Esophagus muscularis mucosa (tissue), 4 donors: ENCODE results near the gene QKI. TPM values are rescaled to one million over a fixed set of nuclear protein-coding genes. Genes with fewer than 3 reads are reported as not detected.

ENCODE experiments used
- DNase-seq: peaks from one replicate; pipeline ENCODE4 v3.0.0-alpha.2; 2017; ENCODE audit errors: extremely low spot score
- H3K27ac ChIP-seq, 4 donors: fragments of 200-600 bp; sonication (generic); replicated peaks in 1 of 4; 1 replicate in 3 of 4; 2 replicates in 1 of 4; pipeline ENCODE4 v1.5.1; 2016 to 2019; ENCODE audit warnings: mild to moderate bottlenecking in 1 of 4
- H3K27me3 ChIP-seq, 4 donors: fragments of 200-600 bp; sonication (generic); one replicate each; pipeline versions ENCODE4 v1.5.1 to v1.6.0; 2016 to 2019
- H3K36me3 ChIP-seq, 4 donors: fragments of 200-600 bp; sonication (generic); one replicate each; pipeline ENCODE4 v1.5.1; 2016 to 2019
- H3K4me1 ChIP-seq, 4 donors: fragments of 200-600 bp; sonication (generic); one replicate each; pipeline ENCODE4 v1.5.1; 2016 to 2019
- H3K4me3 ChIP-seq, 4 donors: fragments of 200-600 bp; sonication (generic); 1 replicate in 2 of 4; 2 replicates in 2 of 4; pipeline ENCODE4 v1.5.1; 2016 to 2019; ENCODE audit warnings: mild to moderate bottlenecking in 4 of 4, moderate library complexity in 1 of 4
- H3K9me3 ChIP-seq, 4 donors: fragments of 200-600 bp; sonication (generic); 1 replicate in 3 of 4; 2 replicates in 1 of 4; pipeline ENCODE4 v1.5.1; 2016 to 2019
- CTCF ChIP-seq, 3 experiments: fragments of 200-600 bp in 2 of 3; fragments of 450-650 bp in 1 of 3; sonication (generic) in 2 of 3; IDR thresholded peaks; one replicate each; pipeline ENCODE4 v1.5.1; 2017 to 2019; ENCODE audit warnings: antibody characterized with exemption in 3 of 3, mild to moderate bottlenecking in 2 of 3, moderate library complexity in 1 of 3
- EP300 ChIP-seq: sonication (generic); formaldehyde crosslinking; IDR thresholded peaks from one replicate; pipeline ENCODE4 v1.6.1; 2017; ENCODE audit warnings: antibody characterized with exemption
- POLR2A ChIP-seq: fragments of 450-650 bp; IDR thresholded peaks from one replicate; pipeline ENCODE4 v1.6.1; 2017; ENCODE audit warnings: antibody characterized with exemption, moderate library complexity, mild to moderate bottlenecking, low read depth
- POLR2AphosphoS5 ChIP-seq, 2 donors: sonication (generic); formaldehyde crosslinking; IDR thresholded peaks; one replicate each; pipeline ENCODE4 v1.6.1; 2017; ENCODE audit warnings: antibody characterized with exemption in 2 of 2
- WGBS: methylation state at CpG from one replicate; pipeline ENCODE4 v1.1.5; 2018; 5-methylcytosine and 5-hydroxymethylcytosine counted together
- intact Hi-C: fragments of 100-400 bp; cut with DNase I; formaldehyde crosslinking; loops from one replicate; pipeline ENCODE4 v1.15.1; 2023
- total RNA-seq, 4 donors: library from RNA; depleted of rRNA; stranded (reverse); fragments of >200 nt; gene quantifications; one replicate each; pipeline versions ENCODE4 v1.1.0 to v1.2.1, GENCODE V29; 2016

The QKI gene
- total RNA-seq, 4 donors from 2014 or later: 176 to 290 (median 237) TPM

GRCh38 chr6:163570579-163571231 is 156.2 kb downstream of the QKI start:
- Histone ChIP-seq H3K9me3 (no peaks in the 10 kb centered on the region), H3K4me1 (peaks cover 0 to 7% (median 2%) of the 10 kb centered on the region in 4 donors), H3K4me3 (no peak overlapping the region), H3K36me3 (peaks cover 0 to 49% (median 26%) of the 10 kb centered on the region in 4 donors), H3K27me3 (no peaks in the 10 kb centered on the region), H3K27ac (no peak overlapping the region)
- WGBS: 84% methylated on average over 12 of the region's 12 CpGs
- no peak for DNase-seq
- TF ChIP-seq POLR2AphosphoS5 (IDR thresholded peaks at IDR 0.05) (no peak), CTCF (IDR thresholded peaks at IDR 0.05) (no peak), EP300 (no peak), POLR2A (no peak)
- intact Hi-C loops: no loop called here

GRCh38 chr6:163571730-163572129 is 157.2 kb downstream of the QKI start:
- no peak for DNase-seq
- Histone ChIP-seq H3K4me3 (no peak overlapping the region), H3K9me3 (no peaks in the 10 kb centered on the region), H3K4me1 (peaks cover 0 to 7% (median 2%) of the 10 kb centered on the region in 4 donors), H3K36me3 (peaks cover 0 to 41% (median 27%) of the 10 kb centered on the region in 4 donors), H3K27ac (no peak overlapping the region), H3K27me3 (no peaks in the 10 kb centered on the region)
- 91% methylated on average over 2 of the region's 2 CpGs for WGBS
- intact Hi-C loops: no loop called here
- no peak for TF ChIP-seq POLR2A
- TF ChIP-seq CTCF (IDR thresholded peaks at IDR 0.05): no peak
- TF ChIP-seq POLR2AphosphoS5 (IDR thresholded peaks at IDR 0.05): no peak
- TF ChIP-seq EP300: no peak

- DNase-seq: no peak
- no peak overlapping the region for H3K4me3 ChIP-seq
- WGBS: 77% methylated on average over 5 of the region's 5 CpGs
- H3K27ac ChIP-seq: no peak overlapping the region
- H3K9me3 ChIP-seq: no peaks in the 10 kb centered on the region
- H3K36me3 ChIP-seq: peaks cover 0 to 35% (median 25%) of the 10 kb centered on the region in 4 donors
- no peaks in the 10 kb centered on the region for H3K27me3 ChIP-seq
- intact Hi-C loops: no loop called here
- peaks cover 0 to 7% (median 2%) of the 10 kb centered on the region in 4 donors for H3K4me1 ChIP-seq
- TF ChIP-seq CTCF (IDR thresholded peaks at IDR 0.05): no peak
- TF ChIP-seq POLR2A: no peak
- TF ChIP-seq POLR2AphosphoS5 (IDR thresholded peaks at IDR 0.05): no peak
- no peak for TF ChIP-seq EP300
Observed at GRCh38 chr6:163572612-163573011, 158.1 kb downstream of the QKI start.

- peaks cover 0 to 35% (median 23%) of the 10 kb centered on the region in 4 donors for H3K36me3 ChIP-seq
- 84% methylated on average over 4 of the region's 4 CpGs for WGBS
- TF ChIP-seq EP300 (no peak), CTCF (IDR thresholded peaks at IDR 0.05) (no peak), POLR2A (no peak), POLR2AphosphoS5 (IDR thresholded peaks at IDR 0.05) (no peak)
- no peak for DNase-seq
- intact Hi-C loops: no loop called here
- no peak overlapping the region for H3K4me3 ChIP-seq
- no peak overlapping the region for H3K27ac ChIP-seq
- peaks cover 0 to 7% (median 2%) of the 10 kb centered on the region in 4 donors for H3K4me1 ChIP-seq
- H3K9me3 ChIP-seq: no peaks in the 10 kb centered on the region
- H3K27me3 ChIP-seq: no peaks in the 10 kb centered on the region
Observed at GRCh38 chr6:163573503-163574179, 159.1 kb downstream of the QKI start.
